ENCODE measurements around the gene USP35.

USP35 gene, protein sequence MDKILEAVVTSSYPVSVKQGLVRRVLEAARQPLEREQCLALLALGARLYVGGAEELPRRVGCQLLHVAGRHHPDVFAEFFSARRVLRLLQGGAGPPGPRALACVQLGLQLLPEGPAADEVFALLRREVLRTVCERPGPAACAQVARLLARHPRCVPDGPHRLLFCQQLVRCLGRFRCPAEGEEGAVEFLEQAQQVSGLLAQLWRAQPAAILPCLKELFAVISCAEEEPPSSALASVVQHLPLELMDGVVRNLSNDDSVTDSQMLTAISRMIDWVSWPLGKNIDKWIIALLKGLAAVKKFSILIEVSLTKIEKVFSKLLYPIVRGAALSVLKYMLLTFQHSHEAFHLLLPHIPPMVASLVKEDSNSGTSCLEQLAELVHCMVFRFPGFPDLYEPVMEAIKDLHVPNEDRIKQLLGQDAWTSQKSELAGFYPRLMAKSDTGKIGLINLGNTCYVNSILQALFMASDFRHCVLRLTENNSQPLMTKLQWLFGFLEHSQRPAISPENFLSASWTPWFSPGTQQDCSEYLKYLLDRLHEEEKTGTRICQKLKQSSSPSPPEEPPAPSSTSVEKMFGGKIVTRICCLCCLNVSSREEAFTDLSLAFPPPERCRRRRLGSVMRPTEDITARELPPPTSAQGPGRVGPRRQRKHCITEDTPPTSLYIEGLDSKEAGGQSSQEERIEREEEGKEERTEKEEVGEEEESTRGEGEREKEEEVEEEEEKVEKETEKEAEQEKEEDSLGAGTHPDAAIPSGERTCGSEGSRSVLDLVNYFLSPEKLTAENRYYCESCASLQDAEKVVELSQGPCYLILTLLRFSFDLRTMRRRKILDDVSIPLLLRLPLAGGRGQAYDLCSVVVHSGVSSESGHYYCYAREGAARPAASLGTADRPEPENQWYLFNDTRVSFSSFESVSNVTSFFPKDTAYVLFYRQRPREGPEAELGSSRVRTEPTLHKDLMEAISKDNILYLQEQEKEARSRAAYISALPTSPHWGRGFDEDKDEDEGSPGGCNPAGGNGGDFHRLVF

DNA sequence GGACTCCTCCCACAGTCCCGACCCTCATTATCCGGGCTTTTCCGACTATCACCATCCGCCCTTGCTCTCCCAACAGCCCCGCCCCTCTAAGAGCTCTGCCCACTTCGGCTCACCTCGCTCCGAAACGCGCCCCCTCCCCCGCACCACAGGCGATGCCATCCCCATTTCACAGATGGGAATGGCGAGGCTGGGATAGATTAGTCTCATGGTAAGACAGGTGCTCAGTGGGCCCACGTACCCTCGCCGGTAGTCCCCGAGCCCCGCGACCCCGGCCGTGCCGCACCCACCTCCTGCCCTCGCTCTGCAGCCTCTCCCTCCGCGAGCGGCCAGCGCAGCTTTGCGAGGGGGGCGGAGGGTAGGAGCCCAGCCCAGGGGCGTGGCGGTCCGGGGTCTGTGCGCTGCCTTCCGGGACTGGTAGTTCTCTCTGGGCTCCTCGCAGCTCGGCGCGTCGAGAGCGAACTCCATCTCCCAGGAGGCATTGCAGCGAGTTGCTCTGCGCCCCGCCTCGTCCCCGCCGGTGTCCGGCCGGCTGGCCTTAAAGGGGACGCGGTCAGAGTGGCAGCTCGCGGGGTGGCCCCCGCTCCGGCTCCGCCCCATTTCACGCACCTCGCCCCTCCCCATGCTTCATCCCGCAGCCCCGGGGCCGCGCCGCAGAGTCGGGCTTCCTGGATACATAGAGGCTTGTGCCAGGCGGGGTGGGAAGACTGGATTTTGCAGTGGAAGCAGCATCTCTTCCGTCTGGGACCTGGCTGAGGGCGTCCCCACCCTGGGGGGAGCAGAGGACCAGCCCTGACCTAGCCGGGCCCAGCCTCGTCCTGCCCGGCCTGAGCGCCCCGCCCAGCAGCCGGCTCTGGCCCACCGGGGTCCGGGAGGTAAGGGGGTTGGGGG lies at the start of gene USP35, which contains the start of gene KCTD21:
USP35 (plus strand) TSS at position 634 of the 888 bp plus-strand sequence. CDS start 7,327 bp downstream, outside the sequence.
KCTD21 (minus strand) TSS at position 341 of the 888 bp plus-strand sequence. CDS start 14,072 bp downstream, outside the sequence.
- DNase-seq: peak; percentile 88

DNA sequence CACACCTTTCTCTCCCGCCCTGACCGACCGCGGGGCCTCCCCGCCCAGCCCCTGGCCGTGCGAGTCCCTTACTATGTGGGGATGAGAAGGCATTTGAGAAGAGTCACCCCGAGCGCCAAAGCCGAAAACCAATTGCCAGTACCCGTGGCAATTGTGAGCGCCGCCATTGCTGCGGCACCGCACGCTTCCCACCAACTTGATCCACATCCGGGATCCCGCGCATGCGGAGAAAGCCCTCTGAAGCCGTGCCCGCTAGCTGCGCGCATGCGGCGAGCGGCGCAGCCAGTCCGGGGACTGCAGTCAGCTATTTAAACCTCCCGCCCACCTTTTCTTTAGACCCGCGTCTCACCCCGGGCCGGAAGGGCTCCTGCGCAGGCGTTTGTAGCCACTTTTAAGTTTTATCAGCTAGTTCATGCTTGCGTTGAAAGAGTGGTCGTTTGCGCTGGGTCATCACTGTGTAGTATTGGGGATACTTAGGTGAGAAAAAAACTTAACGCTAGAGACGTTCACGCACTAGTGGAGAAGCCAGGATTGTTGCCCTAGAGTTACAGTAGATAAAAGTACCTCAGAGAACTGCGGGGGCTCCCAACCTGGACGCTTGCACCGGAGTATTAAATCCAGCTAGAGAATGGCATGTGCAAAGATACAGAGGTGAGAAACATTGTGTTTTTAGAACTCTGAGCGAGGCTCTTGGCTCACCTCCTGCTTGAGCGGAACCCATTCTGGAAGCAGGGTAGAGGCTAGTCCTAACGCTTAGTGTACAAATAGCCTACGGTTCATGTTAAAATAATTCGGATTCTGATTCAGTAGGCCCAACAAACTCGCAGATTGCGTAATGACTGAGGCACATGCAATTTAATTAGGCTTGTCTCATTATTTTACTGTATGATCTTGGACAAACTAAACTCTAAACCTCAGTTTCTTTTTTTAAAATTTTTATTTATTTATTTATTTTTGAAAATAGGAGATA lies 49.0 kb upstream of the USP35 start, which contains the start of gene ALG8:
ALG8 (minus strand) TSS at position 205 of the 970 bp plus-strand sequence; CDS start at position 167, 38 bp downstream.
- DNase-seq: peak; percentile 93

GRCh38 chr11:78140392-78141077 lies 48.2 kb upstream of the USP35 start:
- no peak for DNase-seq

GRCh38 chr11:78145511-78146025 lies 43.2 kb upstream of the USP35 start:
- no peak for DNase-seq

DNA sequence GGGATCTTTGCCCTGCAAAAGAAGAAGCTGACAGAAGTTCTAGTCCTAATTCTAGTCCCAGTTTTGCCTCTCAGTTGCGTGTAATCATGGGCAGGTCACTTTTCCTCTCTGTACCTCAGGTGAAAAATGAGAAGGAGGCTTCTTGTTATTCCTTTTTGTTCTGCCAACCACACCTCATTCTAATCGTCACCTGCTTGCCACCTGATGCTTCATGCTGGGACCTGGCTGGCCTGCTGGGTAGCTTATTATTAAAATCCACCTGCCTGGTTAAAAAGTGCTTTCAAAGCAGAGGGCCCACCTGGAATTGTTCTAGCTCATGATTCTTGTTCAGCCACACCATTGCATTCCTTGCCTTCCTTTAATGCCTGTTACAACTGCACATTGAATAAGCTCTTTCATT lies 40.9 kb upstream of the USP35 start:
- peak; percentile 82 for DNase-seq

GRCh38 chr11:78149646-78150045 lies 39.1 kb upstream of the USP35 start:
- DNase-seq: no peak

GRCh38 chr11:78150346-78150745 lies 38.4 kb upstream of the USP35 start:
- no peak for DNase-seq

- no peak for DNase-seq
Measured at GRCh38 chr11:78150754-78151153, 38.0 kb upstream of the USP35 start.

GRCh38 chr11:78151804-78152203 lies 36.9 kb upstream of the USP35 start:
- DNase-seq: no peak

GRCh38 chr11:78156127-78156844 lies 32.4 kb upstream of the USP35 start:
- DNase-seq: no peak

- no peak for DNase-seq
Measured at GRCh38 chr11:78158987-78159652, 29.6 kb upstream of the USP35 start.

DNA sequence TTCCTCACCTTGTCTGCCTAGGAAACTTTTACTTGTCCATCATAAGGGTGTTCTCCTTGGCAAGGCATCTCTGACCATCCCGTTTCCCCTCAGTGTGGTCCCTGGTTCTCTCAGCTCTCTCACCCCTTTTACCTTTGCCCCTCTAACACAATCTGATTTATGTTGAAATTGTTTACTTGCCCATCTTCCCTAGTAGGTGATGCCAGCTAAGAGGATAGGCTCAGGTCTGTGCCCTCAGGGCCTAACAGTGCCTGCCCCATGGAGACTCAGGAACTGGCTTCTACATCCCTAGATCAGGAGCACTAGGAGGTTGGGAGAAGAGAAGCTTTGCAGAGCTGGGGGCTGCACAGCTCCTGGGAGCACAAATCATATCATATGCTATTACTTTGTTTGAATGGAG lies 28.2 kb upstream of the USP35 start:
- DNase-seq: no peak

GRCh38 chr11:78161346-78161745 lies 27.4 kb upstream of the USP35 start:
- no peak for DNase-seq

GRCh38 chr11:78161962-78162371 lies 26.8 kb upstream of the USP35 start:
- no peak for DNase-seq

DNA sequence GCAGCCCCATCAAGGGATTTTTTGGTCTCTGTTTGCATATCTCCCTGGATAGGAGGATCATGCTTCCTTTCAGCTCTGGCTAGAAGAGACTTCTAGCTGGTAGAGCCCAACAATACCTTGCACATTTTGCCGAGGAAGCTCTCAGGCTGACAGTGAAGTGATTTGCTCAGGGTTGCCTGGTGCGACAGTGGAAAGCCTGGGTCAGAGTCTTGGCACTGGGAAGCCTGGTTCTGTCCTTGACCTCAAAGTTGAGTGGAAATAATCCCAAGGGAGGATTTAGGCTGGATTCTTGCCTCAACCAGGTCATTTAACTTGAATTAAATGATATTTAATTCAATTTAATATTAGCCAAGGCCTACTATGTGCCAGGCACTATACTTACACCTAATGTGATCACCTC lies 24.9 kb upstream of the USP35 start:
- no peak for DNase-seq

- no peak for DNase-seq
Measured at GRCh38 chr11:78164471-78164870, 24.2 kb upstream of the USP35 start.

DNA sequence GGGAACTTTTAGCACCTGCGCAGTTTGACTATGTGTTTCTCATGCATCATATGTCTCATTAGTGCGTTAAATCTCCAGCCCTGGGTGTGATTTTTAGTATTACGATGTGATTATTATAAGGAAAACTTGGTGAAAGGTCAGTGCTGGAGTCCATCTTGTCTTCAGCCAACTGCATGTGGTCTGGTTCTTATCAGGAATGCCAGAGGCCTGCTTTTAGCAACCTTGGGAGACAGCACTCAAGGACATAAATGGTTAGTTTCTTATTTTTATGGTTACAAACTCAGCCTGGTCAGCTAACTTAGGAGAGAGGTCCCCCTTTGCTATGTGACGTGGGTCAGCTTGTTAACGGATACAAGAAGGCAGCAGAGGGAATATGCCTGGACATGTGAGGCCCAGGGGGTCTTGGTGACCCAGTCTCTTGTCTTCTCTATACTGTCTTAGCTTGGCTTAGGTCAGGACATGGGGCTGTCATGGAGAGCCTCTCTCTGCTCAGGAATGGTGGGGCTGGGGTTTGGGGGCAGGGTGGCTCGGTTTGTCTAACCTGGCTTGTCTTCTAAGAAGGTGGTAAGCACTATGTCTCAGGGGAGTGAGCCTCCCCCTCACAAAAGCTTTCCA lies 21.8 kb upstream of the USP35 start:
- no peak for DNase-seq

Data from NCI-H1417 treated with DMSO at 0.1 percent for 48 hours (cell line).